ENCODE measurements around the gene FAM20C.

DNA sequence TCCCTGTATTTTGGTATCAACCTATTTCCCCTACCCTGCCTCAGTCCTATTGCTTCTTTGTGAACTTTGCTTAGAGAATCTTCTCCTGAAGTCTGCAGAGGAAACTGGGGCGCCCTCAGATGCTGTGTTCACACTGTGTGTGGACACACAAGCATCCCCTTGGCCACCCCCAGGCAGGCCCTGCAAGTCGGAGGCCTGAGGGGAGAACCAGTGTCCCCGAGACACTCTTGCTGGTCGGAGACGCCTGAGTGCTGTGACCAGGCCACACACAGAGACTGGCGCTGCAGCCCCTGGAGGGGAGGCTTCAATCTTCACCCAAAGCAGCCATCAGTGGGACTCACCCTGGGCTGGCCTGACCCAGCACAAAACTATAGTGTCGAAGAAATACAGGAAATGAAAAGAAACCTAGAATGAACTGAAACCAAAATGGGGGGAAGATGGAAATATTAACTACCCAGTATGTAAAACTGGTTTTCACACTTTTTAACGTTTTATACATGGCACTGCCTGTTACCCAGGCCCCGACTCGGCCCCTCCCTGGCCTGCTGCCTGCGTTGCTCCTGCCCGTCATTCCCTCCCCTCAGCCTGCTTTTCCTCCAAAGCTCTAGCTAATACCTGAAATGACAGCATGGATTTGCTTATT is 48.4 kb upstream of the FAM20C start:
- TF ChIP-seq, protein P1, sequence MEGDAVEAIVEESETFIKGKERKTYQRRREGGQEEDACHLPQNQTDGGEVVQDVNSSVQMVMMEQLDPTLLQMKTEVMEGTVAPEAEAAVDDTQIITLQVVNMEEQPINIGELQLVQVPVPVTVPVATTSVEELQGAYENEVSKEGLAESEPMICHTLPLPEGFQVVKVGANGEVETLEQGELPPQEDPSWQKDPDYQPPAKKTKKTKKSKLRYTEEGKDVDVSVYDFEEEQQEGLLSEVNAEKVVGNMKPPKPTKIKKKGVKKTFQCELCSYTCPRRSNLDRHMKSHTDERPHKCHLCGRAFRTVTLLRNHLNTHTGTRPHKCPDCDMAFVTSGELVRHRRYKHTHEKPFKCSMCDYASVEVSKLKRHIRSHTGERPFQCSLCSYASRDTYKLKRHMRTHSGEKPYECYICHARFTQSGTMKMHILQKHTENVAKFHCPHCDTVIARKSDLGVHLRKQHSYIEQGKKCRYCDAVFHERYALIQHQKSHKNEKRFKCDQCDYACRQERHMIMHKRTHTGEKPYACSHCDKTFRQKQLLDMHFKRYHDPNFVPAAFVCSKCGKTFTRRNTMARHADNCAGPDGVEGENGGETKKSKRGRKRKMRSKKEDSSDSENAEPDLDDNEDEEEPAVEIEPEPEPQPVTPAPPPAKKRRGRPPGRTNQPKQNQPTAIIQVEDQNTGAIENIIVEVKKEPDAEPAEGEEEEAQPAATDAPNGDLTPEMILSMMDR (IDR thresholded peaks at IDR 0.05; ENCODE audit: control extremely low read depth in 1 of 3, insufficient read depth in 1 of 3, low read depth in 1 of 3, low read length in 3 of 3), result no peak
- TF ChIP-seq POLR2AphosphoS5 (IDR thresholded peaks at IDR 0.05; ENCODE audit: low read depth, low read length) (no peak), TAF1 (IDR thresholded peaks at IDR 0.05; ENCODE audit: low read depth, low read length) (no peak), SIN3A (conservative IDR thresholded peaks at IDR 0.05 in 1 of 2, IDR thresholded peaks at IDR 0.05 in 1 of 2; ENCODE audit: low read depth in 1 of 2, low read length in 2 of 2) (no peak), EZH2 (IDR thresholded peaks at IDR 0.05; ENCODE audit: low read depth, low read length, severe bottlenecking) (no peak), PHF8 (conservative IDR thresholded peaks at IDR 0.05; ENCODE audit: low read depth, low read length) (no peak), SAP30 (IDR thresholded peaks at IDR 0.05; ENCODE audit: insufficient read depth, insufficient replicate concordance, low read length) (no peak), ZNF274 (IDR thresholded peaks at IDR 0.05; ENCODE audit: borderline replicate concordance, extremely low read depth, low read length) (no peak), NRF1 (IDR thresholded peaks at IDR 0.05; ENCODE audit: low read depth, low read length) (no peak), POLR2A (IDR thresholded peaks at IDR 0.05; ENCODE audit: control extremely low read depth in 1 of 2, low read depth in 2 of 2, low read length in 2 of 2) (no peak), CBX8 (IDR thresholded peaks at IDR 0.05; ENCODE audit: borderline replicate concordance, low read depth, low read length) (no peak), HDAC6 (IDR thresholded peaks at IDR 0.05; ENCODE audit: low read depth, low read length) (no peak)
